HepG2 (cell line): ENCODE measurements around the gene MCM3. TPM values are rescaled to one million over a fixed set of nuclear protein-coding genes. Genes with fewer than 3 reads are reported as not detected.

Experiments used
- CREM ChIP-seq, 2 experiments: sonication (generic) in 1 of 2; formaldehyde crosslinking in 1 of 2; IDR thresholded peaks; 2 replicates each; pipeline versions ENCODE4 v1.4.0 to v1.6.1; 2016 to 2020; ENCODE audit warnings: antibody characterized with exemption in 1 of 2, mild to moderate bottlenecking in 1 of 2, missing genetic modification reagents in 1 of 2
- FOXP1 ChIP-seq, 2 experiments: fragments of 450-650 bp in 1 of 2; IDR thresholded peaks; 2 replicates each; pipeline ENCODE4 v1.6.1; 2017 to 2018; ENCODE audit warnings: antibody characterized with exemption in 1 of 2
- GATAD2A ChIP-seq: IDR thresholded peaks from 2 replicates; pipeline ENCODE4 v1.6.1; 2016
- MXI1 ChIP-seq: IDR thresholded peaks from 3 replicates; pipeline ENCODE4 v1.6.1; 2012; ENCODE audit warnings: low read depth, low read length, inconsistent platforms, borderline replicate concordance
- POGZ ChIP-seq: sonication (generic); formaldehyde crosslinking; IDR thresholded peaks from 2 replicates; pipeline ENCODE4 v1.4.0; 2020; ENCODE audit warnings: mild to moderate bottlenecking, missing genetic modification reagents
- POLR2AphosphoS5 ChIP-seq: IDR thresholded peaks from 2 replicates; pipeline ENCODE4 v1.6.1; 2012; ENCODE audit warnings: low read depth, low read length
- STAT6 ChIP-seq: sonication (generic); formaldehyde crosslinking; IDR thresholded peaks from 2 replicates; pipeline ENCODE4 v1.4.0; 2020; ENCODE audit warnings: missing genetic modification reagents, mild to moderate bottlenecking, borderline replicate concordance
- TAF1 ChIP-seq: sonication (generic); formaldehyde crosslinking; IDR thresholded peaks from 2 replicates; pipeline ENCODE4 v1.4.0; 2020; ENCODE audit warnings: missing genetic modification reagents
- TEAD2 ChIP-seq: sonication (generic); formaldehyde crosslinking; IDR thresholded peaks from 2 replicates; pipeline ENCODE4 v1.9.0; 2021; ENCODE audit warnings: missing genetic modification reagents
- TSC22D2 ChIP-seq: sonication (generic); formaldehyde crosslinking; IDR thresholded peaks from 2 replicates; pipeline ENCODE4 v1.5.1; 2020; ENCODE audit warnings: missing genetic modification reagents, mild to moderate bottlenecking, borderline replicate concordance
- WIZ ChIP-seq: sonication (generic); formaldehyde crosslinking; IDR thresholded peaks from 2 replicates; pipeline ENCODE4 v1.5.1; 2020; ENCODE audit warnings: mild to moderate bottlenecking, missing genetic modification reagents
- ZBTB40 ChIP-seq, 2 experiments: fragments of 450-650 bp in 1 of 2; sonication (generic) in 1 of 2; formaldehyde crosslinking in 1 of 2; IDR thresholded peaks; 2 replicates each; pipeline versions ENCODE4 v1.6.1 to v1.8.0; 2016 to 2022; ENCODE audit warnings: antibody characterized with exemption in 1 of 2, mild to moderate bottlenecking in 1 of 2, missing genetic modification reagents in 1 of 2
- ZC3H4 ChIP-seq: sonication (generic); formaldehyde crosslinking; IDR thresholded peaks from 2 replicates; pipeline ENCODE4 v1.4.0; 2020; ENCODE audit warnings: missing genetic modification reagents, borderline replicate concordance
- ZFP82 ChIP-seq: sonication (generic); formaldehyde crosslinking; IDR thresholded peaks from 2 replicates; pipeline ENCODE4 v1.5.1; 2020; ENCODE audit warnings: mild to moderate bottlenecking, missing genetic modification reagents, borderline replicate concordance
- ZMAT3 ChIP-seq: sonication (generic); formaldehyde crosslinking; conservative IDR thresholded peaks from 2 replicates; pipeline ENCODE4 v1.7.0; 2021; ENCODE audit warnings: missing genetic modification reagents
- ZSCAN31 ChIP-seq: sonication (generic); formaldehyde crosslinking; IDR thresholded peaks from 2 replicates; pipeline ENCODE4 v1.5.0; 2020; ENCODE audit warnings: low read depth, mild to moderate bottlenecking, missing genetic modification reagents
- polyA plus RNA-seq, 8 experiments: library from polyadenylated mRNA; depleted of rRNA in 3 of 8; stranded (reverse) in 7 of 8; unstranded in 1 of 8; fragments of >200 nt; fragmentation: Illumina TruSeq in 4 of 8; extraction: Trizol in 4 of 8; gene quantifications; 2 replicates each; pipeline versions ENCODE4 v1.2.1 to v1.2.3, GENCODE V29; 2011 to 2016; ENCODE audit warnings: low read depth in 4 of 8, missing spikeins in 1 of 8, mixed read lengths in 1 of 8; ENCODE audit not compliant: insufficient read depth in 1 of 8
- total RNA-seq, 5 experiments: library from RNA; depleted of rRNA; stranded (reverse); fragments of >200 nt; fragmentation: Illumina TruSeq; extraction: Trizol; gene quantifications; 2 replicates each; pipeline ENCODE4 v1.2.3, GENCODE V29; 2016; ENCODE audit warnings: low read depth in 1 of 5
- TF ChIP-seq, protein P1 (sequence below): sonication (generic); IDR thresholded peaks from 2 replicates; pipeline ENCODE4 v1.6.1; 2016; ENCODE audit warnings: low read depth, borderline replicate concordance
- TF ChIP-seq, protein P2 (sequence below): sonication (generic); formaldehyde crosslinking; IDR thresholded peaks from 2 replicates; pipeline ENCODE4 v1.8.1; 2023; ENCODE audit warnings: missing genetic modification reagents, mild to moderate bottlenecking, borderline replicate concordance

Gene MCM3
- total and polyA plus RNA-seq, 2 of the 13 experiments (the other 11 are each of a cell fraction or from before 2014, with no cell fraction given) = 164 to 288 TPM

DNA sequence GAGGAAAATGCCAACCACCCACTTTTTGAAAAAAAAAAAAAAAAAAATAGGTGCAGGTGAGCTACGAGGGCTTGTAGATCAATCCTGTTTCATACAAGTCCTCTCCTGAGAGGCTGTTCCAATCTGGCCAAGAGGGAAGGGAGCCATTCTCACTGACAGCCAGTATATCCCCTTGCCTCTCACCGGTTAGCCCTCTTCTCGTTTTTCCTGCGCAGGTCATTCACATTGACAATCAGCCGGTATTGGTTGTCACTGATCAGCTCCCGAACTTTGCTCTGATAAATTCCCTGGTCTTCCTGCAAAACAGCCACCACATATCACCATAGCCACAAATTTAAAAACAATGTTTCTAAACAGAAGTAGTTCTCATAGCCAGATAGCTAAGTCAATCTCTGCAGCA is 1.4 kb downstream of the MCM3 start (continued):
- TF ChIP-seq ZBTB40 (IDR thresholded peaks at IDR 0.05) = no peak
- no peak for TF ChIP-seq ZBTB40 (CRISPR knock-in tag; IDR thresholded peaks at IDR 0.05)
- TF ChIP-seq MXI1 = no peak
- TF ChIP-seq ZC3H4 = no peak
- no peak for TF ChIP-seq TSC22D2 (CRISPR knock-in tag)
- TF ChIP-seq CREM (IDR thresholded peaks at IDR 0.05) = no peak
- TF ChIP-seq CREM (CRISPR knock-in tag; IDR thresholded peaks at IDR 0.05) = no peak
- no peak for TF ChIP-seq TAF1 (CRISPR knock-in tag)
- no peak for TF ChIP-seq POGZ (CRISPR knock-in tag)
- 0 out of 2 replicates have a peak, but pooled peaks have one; percentile 8 for TF ChIP-seq GATAD2A (CRISPR knock-in tag)
- TF ChIP-seq ZFP82 = no peak
- no peak for TF ChIP-seq FOXP1 (IDR thresholded peaks at IDR 0.05)
- no peak for TF ChIP-seq FOXP1 (CRISPR knock-in tag; IDR thresholded peaks at IDR 0.05)
- TF ChIP-seq ZMAT3 (CRISPR knock-in tag) = no peak
- TF ChIP-seq TEAD2 (CRISPR knock-in tag) = no peak
- TF ChIP-seq ZSCAN31 (CRISPR knock-in tag) = no peak
- TF ChIP-seq, protein P1, sequence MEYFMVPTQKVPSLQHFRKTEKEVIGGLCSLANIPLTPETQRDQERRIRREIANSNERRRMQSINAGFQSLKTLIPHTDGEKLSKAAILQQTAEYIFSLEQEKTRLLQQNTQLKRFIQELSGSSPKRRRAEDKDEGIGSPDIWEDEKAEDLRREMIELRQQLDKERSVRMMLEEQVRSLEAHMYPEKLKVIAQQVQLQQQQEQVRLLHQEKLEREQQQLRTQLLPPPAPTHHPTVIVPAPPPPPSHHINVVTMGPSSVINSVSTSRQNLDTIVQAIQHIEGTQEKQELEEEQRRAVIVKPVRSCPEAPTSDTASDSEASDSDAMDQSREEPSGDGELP = peak; percentile 52; the same call in 1 of the 2 replicates
- TF ChIP-seq, protein P2, sequence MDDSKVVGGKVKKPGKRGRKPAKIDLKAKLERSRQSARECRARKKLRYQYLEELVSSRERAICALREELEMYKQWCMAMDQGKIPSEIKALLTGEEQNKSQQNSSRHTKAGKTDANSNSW (CRISPR knock-in tag) = no peak
- TF ChIP-seq STAT6 = no peak
- TF ChIP-seq WIZ (CRISPR knock-in tag) = no peak
- no peak for TF ChIP-seq POLR2AphosphoS5
